Lower leg skin (tissue), 3 donors: ENCODE data around the gene METTL26.

Experiments
- POLR2A ChIP-seq, 2 donors: fragments of 450-650 bp; IDR thresholded peaks; one replicate each; pipeline ENCODE4 v1.6.1; 2016 to 2017; ENCODE audit warnings: antibody characterized with exemption in 2 of 2, mild to moderate bottlenecking in 1 of 2, moderate library complexity in 1 of 2
- TF ChIP-seq, protein P1 (sequence below), 3 donors: fragments of 450-650 bp; IDR thresholded peaks; one replicate each; pipeline ENCODE4 v1.5.1; 2016; ENCODE audit warnings: antibody characterized with exemption in 3 of 3, mild to moderate bottlenecking in 3 of 3, moderate library complexity in 2 of 3

DNA sequence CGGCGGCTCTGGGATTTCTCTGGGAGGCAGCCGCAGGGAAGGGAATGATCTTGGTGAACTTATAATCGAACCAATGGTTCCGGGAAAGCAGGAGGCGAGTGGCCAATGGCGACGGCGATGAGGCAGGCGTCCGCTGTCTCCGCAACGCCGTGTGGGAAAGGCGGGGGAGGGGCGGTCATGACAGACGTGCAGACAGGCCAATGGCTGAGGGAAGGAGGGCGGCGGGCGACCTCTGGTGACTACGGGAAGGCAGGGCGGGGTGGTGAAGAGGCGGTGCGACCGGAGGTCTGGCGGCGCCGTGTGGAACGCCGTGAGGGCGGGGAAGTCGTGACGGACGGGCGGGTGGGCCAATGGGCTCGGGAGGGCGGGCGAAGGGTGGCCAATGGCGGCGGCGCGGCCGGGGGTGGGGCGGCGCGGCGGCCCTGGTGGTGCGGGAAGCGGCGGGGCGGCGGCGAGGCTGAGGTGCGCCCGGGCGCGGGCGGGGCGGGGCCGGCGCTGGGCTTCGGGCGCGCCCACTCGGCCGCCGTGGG, 46.4 kb downstream of the METTL26 start, which contains the start of gene RAB40C:
- TF ChIP-seq, protein P1, sequence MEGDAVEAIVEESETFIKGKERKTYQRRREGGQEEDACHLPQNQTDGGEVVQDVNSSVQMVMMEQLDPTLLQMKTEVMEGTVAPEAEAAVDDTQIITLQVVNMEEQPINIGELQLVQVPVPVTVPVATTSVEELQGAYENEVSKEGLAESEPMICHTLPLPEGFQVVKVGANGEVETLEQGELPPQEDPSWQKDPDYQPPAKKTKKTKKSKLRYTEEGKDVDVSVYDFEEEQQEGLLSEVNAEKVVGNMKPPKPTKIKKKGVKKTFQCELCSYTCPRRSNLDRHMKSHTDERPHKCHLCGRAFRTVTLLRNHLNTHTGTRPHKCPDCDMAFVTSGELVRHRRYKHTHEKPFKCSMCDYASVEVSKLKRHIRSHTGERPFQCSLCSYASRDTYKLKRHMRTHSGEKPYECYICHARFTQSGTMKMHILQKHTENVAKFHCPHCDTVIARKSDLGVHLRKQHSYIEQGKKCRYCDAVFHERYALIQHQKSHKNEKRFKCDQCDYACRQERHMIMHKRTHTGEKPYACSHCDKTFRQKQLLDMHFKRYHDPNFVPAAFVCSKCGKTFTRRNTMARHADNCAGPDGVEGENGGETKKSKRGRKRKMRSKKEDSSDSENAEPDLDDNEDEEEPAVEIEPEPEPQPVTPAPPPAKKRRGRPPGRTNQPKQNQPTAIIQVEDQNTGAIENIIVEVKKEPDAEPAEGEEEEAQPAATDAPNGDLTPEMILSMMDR (IDR thresholded peaks at IDR 0.05) = no peak
- TF ChIP-seq POLR2A (IDR thresholded peaks at IDR 0.05) = no peak
